A673 (cell line): ENCODE measurements around the gene APCDD1L.

Experiments used
- EZH2 ChIP-seq: fragments of 200-600 bp; sonication (generic); IDR thresholded peaks from 2 replicates; pipeline ENCODE4 v1.6.1; 2017; ENCODE audit warnings: borderline replicate concordance, low read depth, mild to moderate bottlenecking, mixed read lengths, antibody characterized with exemption, low read length; ENCODE audit not compliant: poor library complexity, severe bottlenecking
- TF ChIP-seq, protein P1 (sequence below): fragments of 300-800, 200-600 bp; sonication (generic); conservative IDR thresholded peaks from 2 replicates; pipeline ENCODE4 v1.5.1; 2017; ENCODE audit warnings: low read depth, mild to moderate bottlenecking, antibody characterized with exemption, low read length, moderate library complexity, mixed read lengths

DNA sequence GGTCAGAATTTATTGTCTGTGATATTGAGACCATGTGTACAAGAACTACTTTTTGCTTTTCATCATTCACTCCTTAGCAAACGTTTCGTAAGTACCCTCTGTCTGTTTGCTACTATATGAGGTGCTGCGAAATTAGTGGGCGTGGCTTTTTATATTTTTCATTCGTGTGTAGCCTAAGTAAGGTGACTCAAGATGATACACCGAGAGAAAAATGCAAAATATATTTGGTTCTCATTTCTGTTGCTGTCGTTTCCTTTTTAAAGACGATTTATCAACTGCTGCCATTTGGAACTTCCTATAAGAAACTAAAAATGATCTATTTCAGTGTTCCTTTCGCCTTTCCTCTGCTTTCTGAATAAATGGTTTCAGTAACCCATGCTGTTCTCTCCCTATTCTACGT, 64.9 kb downstream of the APCDD1L start:
- TF ChIP-seq, protein P1, sequence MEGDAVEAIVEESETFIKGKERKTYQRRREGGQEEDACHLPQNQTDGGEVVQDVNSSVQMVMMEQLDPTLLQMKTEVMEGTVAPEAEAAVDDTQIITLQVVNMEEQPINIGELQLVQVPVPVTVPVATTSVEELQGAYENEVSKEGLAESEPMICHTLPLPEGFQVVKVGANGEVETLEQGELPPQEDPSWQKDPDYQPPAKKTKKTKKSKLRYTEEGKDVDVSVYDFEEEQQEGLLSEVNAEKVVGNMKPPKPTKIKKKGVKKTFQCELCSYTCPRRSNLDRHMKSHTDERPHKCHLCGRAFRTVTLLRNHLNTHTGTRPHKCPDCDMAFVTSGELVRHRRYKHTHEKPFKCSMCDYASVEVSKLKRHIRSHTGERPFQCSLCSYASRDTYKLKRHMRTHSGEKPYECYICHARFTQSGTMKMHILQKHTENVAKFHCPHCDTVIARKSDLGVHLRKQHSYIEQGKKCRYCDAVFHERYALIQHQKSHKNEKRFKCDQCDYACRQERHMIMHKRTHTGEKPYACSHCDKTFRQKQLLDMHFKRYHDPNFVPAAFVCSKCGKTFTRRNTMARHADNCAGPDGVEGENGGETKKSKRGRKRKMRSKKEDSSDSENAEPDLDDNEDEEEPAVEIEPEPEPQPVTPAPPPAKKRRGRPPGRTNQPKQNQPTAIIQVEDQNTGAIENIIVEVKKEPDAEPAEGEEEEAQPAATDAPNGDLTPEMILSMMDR, result no peak
- TF ChIP-seq EZH2, result no peak
